Measurements from ENCODE around the gene MYL12B. TPM values are rescaled to one million over a fixed set of nuclear protein-coding genes. Genes with fewer than 3 reads are reported as not detected.

Gene MYL12B
- total RNA-seq, 1 donor from 2014 or later = 433 TPM

Other genes starting within 250 kb of the MYL12B start
- 14.6 and 16.5 TPM in 2 replicates for gene LPIN2, start 249.0 kb upstream of the MYL12B start, total RNA-seq
- gene MYOM1, start 42.2 kb upstream of the MYL12B start, total RNA-seq = 0.57 and 0.94 TPM in 2 replicates
- 659 and 682 TPM in 2 replicates for gene MYL12A, start 14.3 kb upstream of the MYL12B start, total RNA-seq
- 110 and 128 TPM in 2 replicates for gene TGIF1, start 188.0 kb downstream of the MYL12B start, total RNA-seq

Data from astrocyte (in vitro differentiated cells and primary cell).